HG03439 (cell line): ENCODE data around the gene MTMR12.
"Not testable (repeated sequence)": the region's sequence is repeated elsewhere in the genome, so short reads cannot be mapped to it uniquely, and the experiment has no call there.

ENCODE experiments used
- ATAC-seq: cut with Tn5 transposase; IDR thresholded peaks from one replicate; pipeline ENCODE4 v1.9.1; 2021; ENCODE audit warnings: mild to moderate bottlenecking, moderate library complexity; ENCODE audit not compliant: unreplicated experiment

MTMR12 gene

DNA sequence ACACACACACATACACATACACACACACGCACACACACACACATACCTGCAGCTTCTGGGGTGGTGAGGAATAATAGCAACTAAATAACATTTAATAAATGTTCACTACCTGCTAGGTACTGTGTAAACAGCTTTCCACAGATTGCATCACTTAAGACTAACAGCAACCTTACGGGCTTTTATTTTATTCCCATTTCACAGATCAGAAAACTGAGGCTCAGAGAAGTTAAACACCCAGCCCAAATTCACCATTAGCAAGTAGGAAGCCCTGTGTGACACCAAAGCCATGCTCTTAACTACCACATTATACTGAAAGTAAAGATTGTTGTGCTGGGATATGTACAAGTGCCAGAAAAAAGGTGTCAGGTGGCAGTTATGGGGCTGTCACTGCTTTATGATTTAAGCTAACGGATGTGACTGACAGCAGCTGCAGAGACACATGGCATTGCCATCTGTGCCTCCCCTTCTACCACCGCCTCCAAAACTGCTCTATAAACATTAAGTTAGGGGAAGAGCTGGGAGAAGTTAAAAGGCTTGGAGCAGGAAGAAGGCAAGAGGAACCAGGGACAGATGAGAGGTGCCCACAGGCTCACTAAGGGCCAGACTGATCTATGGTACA is 13.6 kb downstream of the MTMR12 start:
- ATAC-seq = no peak

- no peak for ATAC-seq
These were observed 14.7 kb downstream of the MTMR12 start for GRCh38 chr5:32298059-32298415.

- no peak for ATAC-seq
These were observed 15.3 kb downstream of the MTMR12 start for GRCh38 chr5:32297181-32298058.

DNA sequence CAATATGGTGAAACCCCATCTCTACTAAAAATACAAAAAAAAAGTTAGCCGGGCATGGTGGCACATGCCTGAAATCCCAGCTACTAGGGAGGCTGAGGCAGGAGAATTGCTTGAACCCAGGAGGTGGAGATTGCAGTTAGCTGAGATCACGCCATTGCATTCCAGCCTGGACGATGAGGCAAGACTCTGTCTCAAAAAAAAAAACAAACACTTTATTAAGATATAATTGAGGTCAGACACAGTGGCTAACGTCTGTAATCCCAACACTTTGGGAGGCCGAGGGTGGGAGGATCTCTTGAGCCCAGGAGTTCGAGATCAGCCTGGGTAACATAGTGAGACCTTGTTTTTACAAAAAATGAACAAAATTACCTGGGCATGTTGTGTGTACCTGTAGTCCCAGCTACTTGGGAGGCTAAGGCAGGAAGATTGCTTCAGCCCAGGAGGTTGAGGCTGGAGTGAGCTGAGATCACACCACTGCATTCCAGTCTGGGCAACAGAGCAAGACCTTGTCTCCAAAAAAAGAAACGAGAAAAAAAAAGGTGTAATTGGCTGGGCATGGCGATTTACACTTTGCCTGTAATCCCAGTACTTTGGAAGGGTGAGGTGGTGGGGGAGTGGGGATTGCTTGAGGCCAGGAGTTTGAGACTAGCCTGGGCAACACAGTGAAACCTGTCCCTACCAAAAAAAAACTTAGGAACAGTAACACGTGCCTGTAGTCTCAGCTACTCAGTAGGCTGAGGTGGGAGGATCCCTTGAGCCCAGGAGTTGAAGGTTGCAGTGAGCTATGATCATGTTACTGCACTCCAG is 16.6 kb downstream of the MTMR12 start:
- ATAC-seq = not testable (repeated sequence)

- ATAC-seq = no peak
These were observed 21.1 kb downstream of the MTMR12 start for GRCh38 chr5:32291591-32291990.

DNA sequence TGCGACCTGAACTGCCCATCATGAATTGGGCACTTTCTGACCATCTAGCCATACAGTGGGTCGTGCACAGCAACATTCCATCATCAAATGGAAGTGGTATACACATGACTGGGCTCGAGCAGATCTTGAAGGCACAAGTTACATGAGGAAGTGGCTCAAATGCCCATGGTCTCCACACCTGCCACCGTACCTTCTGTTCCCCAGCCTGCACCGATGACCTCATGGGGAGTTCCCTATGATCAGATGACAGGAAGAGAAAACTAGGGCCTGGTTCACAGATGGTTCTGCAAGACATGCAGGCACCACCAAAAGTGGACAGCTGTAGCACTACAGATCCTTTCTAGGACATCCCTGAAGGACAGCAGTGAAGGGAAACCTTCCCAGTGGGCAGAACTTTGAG is 21.8 kb downstream of the MTMR12 start:
- no peak for ATAC-seq

GRCh38 chr5:32290501-32290900 is 22.2 kb downstream of the MTMR12 start:
- not testable (repeated sequence) for ATAC-seq

GRCh38 chr5:32289986-32290385 is 22.8 kb downstream of the MTMR12 start:
- not testable (repeated sequence) for ATAC-seq

DNA sequence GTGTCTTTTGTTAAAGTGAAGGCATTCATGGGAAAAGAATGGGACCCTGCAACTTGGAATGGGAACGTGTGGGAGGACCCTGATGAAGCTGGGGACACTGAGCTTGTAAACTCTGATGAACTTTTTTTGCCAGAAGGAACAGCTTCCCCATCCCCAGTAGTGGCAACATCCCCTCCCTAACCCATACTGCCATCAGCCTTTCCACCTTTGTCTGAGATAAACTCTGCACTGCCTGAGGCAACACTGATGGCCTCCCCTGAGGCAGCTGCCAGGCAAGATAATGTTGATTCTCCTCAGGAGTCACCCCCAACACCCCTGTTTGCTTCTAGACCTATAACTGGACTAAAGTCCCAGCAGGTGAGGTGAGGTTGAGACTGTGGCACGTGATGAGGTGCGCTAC is 24.6 kb downstream of the MTMR12 start:
- ATAC-seq = not testable (repeated sequence)

DNA sequence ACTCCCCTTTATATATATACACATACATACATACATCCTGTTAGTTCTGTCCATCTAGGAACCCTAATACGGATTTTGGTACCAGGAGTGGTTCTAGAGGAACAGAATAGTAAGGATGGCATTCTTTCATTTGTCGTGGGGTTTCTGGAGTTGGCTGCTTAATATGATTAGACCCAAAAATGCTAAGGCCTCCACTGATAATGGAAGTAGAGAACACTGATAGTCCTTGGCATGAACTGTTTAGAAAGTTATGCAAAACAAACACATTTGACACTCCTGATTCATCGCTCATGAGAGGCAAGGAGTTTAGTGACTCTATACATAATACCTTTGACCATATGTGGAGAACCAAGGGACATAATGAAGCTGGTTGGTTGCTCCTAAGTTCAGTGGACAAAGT is 25.2 kb downstream of the MTMR12 start:
- not testable (repeated sequence) for ATAC-seq

DNA sequence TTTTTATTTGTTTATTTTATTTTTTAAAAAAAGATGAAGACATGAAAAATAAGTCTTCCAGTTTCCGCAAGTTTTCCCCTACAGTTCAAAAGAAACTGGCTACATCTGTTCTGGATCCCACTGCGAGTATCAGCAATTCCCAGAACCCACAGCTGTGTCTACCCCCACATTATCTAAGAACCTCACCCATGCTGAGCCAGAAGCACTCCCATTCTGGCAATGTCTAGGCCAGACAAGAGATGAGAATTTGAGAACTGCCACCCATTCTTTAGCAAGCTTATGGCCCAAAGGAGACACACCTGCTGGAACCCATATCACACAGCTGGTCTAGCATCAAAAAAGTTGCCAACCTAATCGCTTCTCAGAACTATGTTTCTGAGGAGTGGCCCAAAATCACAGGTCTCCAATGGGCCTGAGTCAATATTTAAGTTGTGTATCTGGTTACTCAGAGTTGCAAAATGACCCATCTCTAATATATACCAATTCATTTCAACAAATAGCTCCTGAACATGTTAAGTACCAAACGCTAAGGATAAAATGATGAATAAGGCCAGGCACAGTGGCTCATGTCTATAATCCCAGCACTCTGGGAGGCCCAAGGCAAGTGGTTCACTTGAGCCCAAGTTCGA is 27.1 kb downstream of the MTMR12 start:
- no peak for ATAC-seq

DNA sequence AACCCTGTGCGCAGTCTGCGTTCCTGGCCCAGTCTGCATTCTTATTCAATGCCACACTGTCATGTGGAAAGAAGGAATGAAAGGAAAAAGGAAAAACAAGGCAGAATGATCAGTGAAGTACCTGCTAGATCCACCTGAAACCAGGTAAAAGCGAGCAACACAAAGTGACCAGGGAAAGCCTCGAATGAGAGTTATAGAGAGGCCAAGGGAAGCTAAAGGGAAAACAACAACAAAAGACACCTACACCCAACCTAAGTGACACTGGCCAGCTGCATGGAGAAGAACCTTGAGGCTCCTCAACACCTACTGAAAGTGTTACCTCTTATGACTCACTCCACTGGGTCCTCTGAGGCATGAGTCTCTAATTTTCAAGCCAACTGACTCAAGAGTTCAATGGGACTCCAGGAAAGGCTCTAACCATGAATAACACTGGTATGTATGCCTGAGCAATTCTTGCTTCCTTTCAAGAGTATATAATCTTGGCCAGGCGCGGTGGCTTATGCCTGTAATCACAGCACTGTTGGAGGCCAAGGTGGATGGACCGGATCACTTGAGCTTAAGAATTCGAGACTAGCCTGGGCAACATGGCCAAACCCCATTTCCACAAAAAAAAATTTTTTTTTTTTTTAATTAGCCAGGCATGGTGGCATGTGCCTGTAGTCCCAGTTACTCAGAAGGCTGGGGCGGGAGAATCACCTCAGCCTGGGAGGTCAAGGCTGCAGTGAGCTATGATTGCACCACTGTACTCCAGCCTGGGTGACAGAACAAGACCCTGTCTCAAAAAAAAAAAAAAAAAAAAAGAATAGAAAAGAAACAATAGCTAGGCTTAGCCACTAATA is 29.0 kb downstream of the MTMR12 start:
- peak; percentile 76 for ATAC-seq

DNA sequence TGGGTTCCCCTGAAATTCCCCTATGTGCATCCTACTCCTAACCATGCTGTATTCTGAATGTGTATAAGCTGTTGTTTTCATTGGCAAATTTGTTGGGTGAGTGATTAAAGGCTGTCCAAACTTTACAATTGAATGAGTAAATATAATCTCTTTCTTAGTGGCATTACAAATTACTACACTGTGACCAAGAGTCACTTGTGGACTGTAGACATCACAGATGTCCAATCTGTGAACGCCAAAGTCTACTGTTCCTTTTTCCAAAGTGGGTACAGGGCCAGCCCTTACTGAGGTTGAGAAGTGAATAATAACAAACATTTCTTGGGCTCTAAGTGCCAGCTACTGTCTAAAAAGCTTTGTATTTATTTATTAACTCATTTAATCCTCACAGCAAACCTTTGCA is 29.7 kb downstream of the MTMR12 start:
- no peak for ATAC-seq

- ATAC-seq = no peak
These were observed 30.1 kb downstream of the MTMR12 start for GRCh38 chr5:32282633-32283032.

GRCh38 chr5:32281378-32282133 is 31.2 kb downstream of the MTMR12 start:
- not testable (repeated sequence) for ATAC-seq

- peak; percentile 84 for ATAC-seq
These were observed 32.1 kb downstream of the MTMR12 start for GRCh38 chr5:32280656-32281081.

DNA sequence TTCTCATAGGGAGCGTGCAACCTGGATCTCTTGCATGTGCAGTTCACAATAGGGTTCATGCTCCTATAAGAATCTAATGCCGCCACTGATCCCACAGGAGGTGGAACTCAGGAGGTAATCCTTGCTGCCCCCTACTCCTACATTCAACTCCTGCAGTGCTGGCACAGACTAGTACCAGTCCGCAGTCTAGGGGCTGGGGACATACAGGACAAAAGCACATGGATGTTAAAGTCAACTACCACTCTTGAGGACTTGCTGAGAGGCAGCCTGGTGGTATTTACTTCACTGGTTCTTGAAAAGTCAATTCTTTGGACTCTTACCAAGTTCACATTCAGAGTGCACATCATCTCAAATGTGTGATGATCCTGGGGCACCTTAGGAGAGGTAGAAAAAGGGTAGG is 33.0 kb downstream of the MTMR12 start:
- no peak for ATAC-seq

GRCh38 chr5:32279223-32279622 is 33.5 kb downstream of the MTMR12 start:
- ATAC-seq = no peak

DNA sequence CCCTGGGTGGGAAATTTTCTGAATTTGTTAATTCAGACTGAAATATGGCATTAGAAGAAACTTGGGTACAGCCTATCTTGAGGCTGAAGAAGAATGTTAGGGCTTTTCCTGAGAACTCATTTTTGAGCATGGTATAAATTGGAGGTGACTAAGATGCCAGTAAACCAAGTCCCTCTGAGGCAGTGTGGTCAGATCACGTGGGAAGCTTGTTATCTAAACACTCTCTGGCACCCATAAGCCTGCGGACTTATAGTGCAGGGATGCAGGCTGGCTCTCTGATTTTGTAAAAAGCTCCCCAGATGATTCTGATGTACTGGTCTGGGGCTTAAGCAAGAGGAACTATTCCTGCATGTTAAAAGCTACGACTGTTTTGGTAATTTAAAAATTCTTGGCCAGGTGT is 34.3 kb downstream of the MTMR12 start:
- no peak for ATAC-seq
